Measurements from ENCODE around the gene FSTL5. TPM values are rescaled to one million over a fixed set of nuclear protein-coding genes. Genes with fewer than 3 reads are reported as not detected.
"Not testable (repeated sequence)": the region's sequence is repeated elsewhere in the genome, so short reads cannot be mapped to it uniquely, and the experiment has no call there.

FSTL5 gene
- total RNA-seq, 1 donor from 2014 or later = under 0.01 TPM

GRCh38 chr4:161850631-161851030 is 313.2 kb downstream of the FSTL5 start:
- no peak for DNase-seq (ENCODE audit: low read depth, low spot score)

- DNase-seq (ENCODE audit: low read depth, low spot score) = no peak
Observed at GRCh38 chr4:161841759-161842158, 322.0 kb downstream of the FSTL5 start.

- DNase-seq (ENCODE audit: low read depth, low spot score) = no peak
Observed at GRCh38 chr4:161829591-161829990, 334.2 kb downstream of the FSTL5 start.

- no peak for DNase-seq (ENCODE audit: low read depth, low spot score)
Observed at GRCh38 chr4:161828061-161828460, 335.7 kb downstream of the FSTL5 start.

- DNase-seq (ENCODE audit: low read depth, low spot score) = no peak
Observed at GRCh38 chr4:161827013-161827412, 336.8 kb downstream of the FSTL5 start.

GRCh38 chr4:161823450-161823849 is 340.4 kb downstream of the FSTL5 start:
- DNase-seq (ENCODE audit: low read depth, low spot score) = no peak

- no peak for DNase-seq (ENCODE audit: low read depth, low spot score)
Observed at GRCh38 chr4:161822174-161822573, 341.6 kb downstream of the FSTL5 start.

GRCh38 chr4:161817914-161818313 is 345.9 kb downstream of the FSTL5 start:
- DNase-seq (ENCODE audit: low read depth, low spot score) = no peak

GRCh38 chr4:161816958-161817357 is 346.8 kb downstream of the FSTL5 start:
- no peak for DNase-seq (ENCODE audit: low read depth, low spot score)

GRCh38 chr4:161815841-161816240 is 348.0 kb downstream of the FSTL5 start:
- no peak for DNase-seq (ENCODE audit: low read depth, low spot score)

- DNase-seq (ENCODE audit: low read depth, low spot score) = no peak
Observed at GRCh38 chr4:161813889-161814288, 349.9 kb downstream of the FSTL5 start.

- no peak for DNase-seq (ENCODE audit: low read depth, low spot score)
Observed at GRCh38 chr4:161813389-161813788, 350.4 kb downstream of the FSTL5 start.

GRCh38 chr4:161803171-161803570 is 360.6 kb downstream of the FSTL5 start:
- DNase-seq (ENCODE audit: low read depth, low spot score) = no peak

- DNase-seq (ENCODE audit: low read depth, low spot score) = no peak
Observed at GRCh38 chr4:161799710-161800109, 364.1 kb downstream of the FSTL5 start.

GRCh38 chr4:161792991-161793390 is 370.8 kb downstream of the FSTL5 start:
- no peak for DNase-seq (ENCODE audit: low read depth, low spot score)

- no peak for DNase-seq (ENCODE audit: low read depth, low spot score)
Observed at GRCh38 chr4:161791796-161792556, 371.8 kb downstream of the FSTL5 start.

- no peak for DNase-seq (ENCODE audit: low read depth, low spot score)
Observed at GRCh38 chr4:161767116-161767515, 396.7 kb downstream of the FSTL5 start.

GRCh38 chr4:161762796-161763195 is 401.0 kb downstream of the FSTL5 start:
- DNase-seq (ENCODE audit: low read depth, low spot score) = no peak

- no peak for DNase-seq (ENCODE audit: low read depth, low spot score)
Observed at GRCh38 chr4:161760008-161760407, 403.8 kb downstream of the FSTL5 start.

GRCh38 chr4:161758412-161758811 is 405.4 kb downstream of the FSTL5 start:
- not testable (repeated sequence) for DNase-seq (ENCODE audit: low read depth, low spot score)

GRCh38 chr4:161728929-161729328 is 434.9 kb downstream of the FSTL5 start:
- DNase-seq (ENCODE audit: low read depth, low spot score) = no peak

GRCh38 chr4:161721947-161722346 is 441.9 kb downstream of the FSTL5 start:
- no peak for DNase-seq (ENCODE audit: low read depth, low spot score)

GRCh38 chr4:161717084-161717483 is 446.7 kb downstream of the FSTL5 start:
- DNase-seq (ENCODE audit: low read depth, low spot score) = no peak

GRCh38 chr4:161714931-161715330 is 448.9 kb downstream of the FSTL5 start:
- no peak for DNase-seq (ENCODE audit: low read depth, low spot score)
